Fibroblast of lung (primary cell): Measurements from ENCODE around the gene SLC9A1. TPM values are rescaled to one million over a fixed set of nuclear protein-coding genes. Genes with fewer than 3 reads are reported as not detected.

Experiments used
- DNase-seq, 2 donors: peaks; one replicate each; pipeline versions ENCODE4 v3.0.0 to v3.0.0-alpha.2; 2010; ENCODE audit warnings: low read depth in 2 of 2
- H2AFZ ChIP-seq: 2 replicates; pipeline ENCODE4 v1.5.1; 2012; ENCODE audit warnings: low read length, control low read depth, inconsistent platforms
- H3K27ac ChIP-seq: 2 replicates; pipeline ENCODE4 v1.5.1; 2011; ENCODE audit warnings: low read length, control low read depth; ENCODE audit not compliant: insufficient read depth
- H3K27me3 ChIP-seq: 2 replicates; pipeline ENCODE4 v1.5.1; 2011; ENCODE audit warnings: mild to moderate bottlenecking, low read length; ENCODE audit not compliant: control insufficient read depth, insufficient read depth
- H3K36me3 ChIP-seq: 2 replicates; pipeline ENCODE4 v1.5.1; 2011; ENCODE audit warnings: low read length; ENCODE audit not compliant: control insufficient read depth, insufficient read depth
- H3K4me1 ChIP-seq: 2 replicates; pipeline ENCODE4 v1.5.1; 2011; ENCODE audit warnings: low read length; ENCODE audit not compliant: control insufficient read depth, insufficient read depth; ENCODE audit errors: extremely low read depth
- H3K4me2 ChIP-seq: 2 replicates; pipeline ENCODE4 v1.5.1; 2011; ENCODE audit warnings: low read length, control low read depth; ENCODE audit not compliant: insufficient read depth; ENCODE audit errors: extremely low read depth
- H3K4me3 ChIP-seq, 4 experiments: fragments of 200-600 bp in 1 of 4; sonication (generic) in 1 of 4; replicated peaks in 1 of 4; 2 replicates each; pipeline ENCODE4 v1.5.1; 2011 to 2016; ENCODE audit warnings: low read length in 4 of 4, low read depth in 3 of 4, mild to moderate bottlenecking in 3 of 4, control low read depth in 2 of 4, inconsistent platforms in 1 of 4, mixed read lengths in 1 of 4; ENCODE audit not compliant: insufficient read depth in 1 of 4; ENCODE audit errors: control extremely low read depth in 1 of 4
- H3K79me2 ChIP-seq: 2 replicates; pipeline ENCODE4 v1.5.1; 2012; ENCODE audit warnings: mild to moderate bottlenecking, low read length, inconsistent platforms; ENCODE audit not compliant: control insufficient read depth, insufficient read depth
- H3K9ac ChIP-seq: 2 replicates; pipeline ENCODE4 v1.5.1; 2011; ENCODE audit warnings: mild to moderate bottlenecking, low read length, control low read depth; ENCODE audit not compliant: insufficient read depth
- H3K9me3 ChIP-seq: 2 replicates; pipeline ENCODE4 v1.5.1; 2012; ENCODE audit warnings: low read depth, low read length; ENCODE audit not compliant: control insufficient read depth, insufficient read depth
- H4K20me1 ChIP-seq: 2 replicates; pipeline ENCODE4 v1.5.1; 2011; ENCODE audit warnings: low read length; ENCODE audit not compliant: control insufficient read depth, insufficient read depth; ENCODE audit errors: extremely low read depth
- CTCF ChIP-seq, 2 donors: IDR thresholded peaks in 1 of 2; conservative IDR thresholded peaks in 1 of 2; 1 replicate in 1 of 2; 2 replicates in 1 of 2; pipeline ENCODE4 v1.5.1; 2011 to 2012; ENCODE audit warnings: low read length in 2 of 2, control low read depth in 1 of 2, inconsistent platforms in 1 of 2, low read depth in 1 of 2, mild to moderate bottlenecking in 1 of 2
- EZH2 ChIP-seq: IDR thresholded peaks from 2 replicates; pipeline ENCODE4 v1.5.1; 2012; ENCODE audit warnings: low read length, control low read depth, mild to moderate bottlenecking; ENCODE audit errors: missing control alignments
- polyA plus RNA-seq, 2 donors: library from polyadenylated mRNA; depleted of rRNA in 1 of 2; stranded (reverse) in 1 of 2; unstranded in 1 of 2; fragments of >200 nt; gene quantifications; 2 replicates each; pipeline ENCODE4 v1.2.1, GENCODE V29; 2011 to 2012; ENCODE audit warnings: missing spikeins in 1 of 2
- total RNA-seq: library from RNA; depleted of rRNA; stranded (reverse); fragments of >200 nt; gene quantifications from 2 replicates; pipeline ENCODE4 v1.2.1, GENCODE V29; 2014

The SLC9A1 gene
- total and polyA plus RNA-seq, 2 donors (not counting 1 experiment from before 2014, with no cell fraction given), result 4.9 to 10.4 TPM

- no peak overlapping the region for H3K27ac ChIP-seq
- no peaks in the 10 kb centered on the region for H3K27me3 ChIP-seq
- H3K4me1 ChIP-seq, result peaks cover 6% of the 10 kb centered on the region
- H3K36me3 ChIP-seq, result peaks cover 2% of the 10 kb centered on the region
- H3K79me2 ChIP-seq, result peaks cover 7% of the 10 kb centered on the region
- no peak for TF ChIP-seq EZH2
- H3K9ac ChIP-seq, result no peak overlapping the region
- no peaks in the 10 kb centered on the region for H4K20me1 ChIP-seq
- no peaks in the 10 kb centered on the region for H3K9me3 ChIP-seq
- no peak overlapping the region for H3K4me2 ChIP-seq
- DNase-seq, result no peak
- H3K4me3 ChIP-seq, result no peak overlapping the region
- no peak overlapping the region for H2AFZ ChIP-seq
Observed at GRCh38 chr1:27136236-27136551, 18.7 kb downstream of the SLC9A1 start.

DNA sequence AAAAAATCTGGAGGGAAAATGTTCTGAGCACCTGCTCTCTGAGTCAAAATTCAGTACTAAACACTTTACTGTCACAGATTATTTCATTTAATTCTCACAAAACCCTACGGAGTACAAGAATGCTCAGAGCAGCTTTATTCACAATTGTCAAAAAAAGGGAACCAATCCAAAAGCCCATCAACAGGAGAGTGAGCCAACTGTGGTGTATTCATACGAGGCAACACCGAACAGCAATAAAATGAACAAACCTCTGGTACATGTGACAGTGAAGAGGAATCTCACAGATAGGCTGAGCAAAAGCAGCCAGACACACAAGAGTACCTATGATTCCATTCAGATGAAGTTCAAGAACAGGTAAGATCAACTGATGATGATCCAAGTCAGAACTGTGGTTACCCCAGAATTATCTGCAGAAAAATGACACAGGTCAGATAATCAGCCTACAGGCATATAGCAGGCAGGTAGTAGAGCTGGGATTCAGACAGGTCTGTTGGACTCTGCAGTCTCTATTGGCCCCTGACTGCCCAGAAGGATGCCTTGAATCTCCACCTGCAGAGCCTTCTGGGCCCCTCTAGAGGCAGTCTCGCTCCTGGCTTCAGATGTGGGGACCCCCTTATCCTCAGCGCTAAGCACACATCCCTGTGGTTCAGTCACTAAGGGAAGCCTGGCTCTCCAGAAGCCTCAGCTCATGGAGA, 19.2 kb downstream of the SLC9A1 start:
- Histone ChIP-seq H3K4me1 (peaks cover 6% of the 10 kb centered on the region), H3K79me2 (peaks cover 6% of the 10 kb centered on the region), H4K20me1 (no peaks in the 10 kb centered on the region), H3K36me3 (peaks cover 2% of the 10 kb centered on the region), H2AFZ (no peak overlapping the region), H3K4me2 (no peak overlapping the region), H3K27me3 (no peaks in the 10 kb centered on the region), H3K9ac (no peak overlapping the region), H3K4me3 (no peak overlapping the region), H3K9me3 (no peaks in the 10 kb centered on the region), H3K27ac (no peak overlapping the region)
- no peak for TF ChIP-seq EZH2
- TF ChIP-seq CTCF (conservative IDR thresholded peaks at IDR 0.05 in 1 of 2, IDR thresholded peaks at IDR 0.05 in 1 of 2; ENCODE audit: low read depth in 1 of 2, low read length in 2 of 2), result no peak
- DNase-seq, result no peak

DNA sequence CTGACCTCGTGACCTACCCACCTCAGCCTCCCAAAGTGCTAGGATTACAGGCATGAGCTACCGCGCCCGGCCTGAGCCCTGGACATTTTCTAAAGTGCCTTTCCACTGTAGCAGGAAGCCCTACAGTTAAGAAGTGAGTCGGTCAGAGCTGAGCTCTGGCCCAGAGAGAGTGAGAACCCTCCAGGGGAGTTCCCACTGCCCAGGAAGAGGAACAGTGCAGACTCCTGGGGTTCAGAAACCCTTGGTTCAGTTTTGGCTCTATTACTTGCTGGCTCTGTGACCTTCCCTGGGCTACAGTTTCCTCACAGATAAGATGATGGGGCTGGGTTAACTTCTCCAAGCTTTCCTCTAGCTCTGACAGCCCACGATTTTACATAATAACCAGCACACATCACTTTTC, 20.9 kb downstream of the SLC9A1 start:
- Histone ChIP-seq H3K4me1 (peaks cover 6% of the 10 kb centered on the region), H3K79me2 (peaks cover 2% of the 10 kb centered on the region), H3K9me3 (no peaks in the 10 kb centered on the region), H4K20me1 (no peaks in the 10 kb centered on the region), H2AFZ (no peak overlapping the region), H3K4me3 (no peak overlapping the region), H3K27ac (no peak overlapping the region), H3K4me2 (no peak overlapping the region), H3K27me3 (no peaks in the 10 kb centered on the region), H3K9ac (no peak overlapping the region), H3K36me3 (peaks cover 2% of the 10 kb centered on the region)
- DNase-seq, result no peak
- no peak for TF ChIP-seq EZH2
- TF ChIP-seq CTCF (conservative IDR thresholded peaks at IDR 0.05 in 1 of 2, IDR thresholded peaks at IDR 0.05 in 1 of 2; ENCODE audit: low read depth in 1 of 2, low read length in 2 of 2), result no peak
